Liver (tissue), 9 donors: ENCODE measurements around the gene TBC1D3B. TPM values are rescaled to one million over a fixed set of nuclear protein-coding genes. Genes with fewer than 3 reads are reported as not detected.
"Not testable (repeated sequence)": the region's sequence is repeated elsewhere in the genome, so short reads cannot be mapped to it uniquely, and the experiment has no call there.

Experiments used
- DNase-seq: peaks from one replicate; pipeline ENCODE4 v3.0.0-alpha.2; 2017; ENCODE audit warnings: low spot score
- H3K27ac ChIP-seq, 2 donors: one replicate each; pipeline ENCODE4 v1.7.0; 2013; ENCODE audit warnings: inconsistent platforms in 2 of 2, low read length in 2 of 2, control low read depth in 1 of 2, low read depth in 1 of 2, mild to moderate bottlenecking in 1 of 2
- H3K27me3 ChIP-seq, 4 donors: one replicate each; pipeline versions ENCODE4 v1.6.1 to v1.7.0; 2013; ENCODE audit warnings: low read length in 3 of 4, inconsistent platforms in 1 of 4, mild to moderate bottlenecking in 1 of 4, moderate library complexity in 1 of 4; ENCODE audit not compliant: control insufficient read depth in 4 of 4, insufficient read depth in 4 of 4
- H3K36me3 ChIP-seq, 4 donors: one replicate each; pipeline versions ENCODE4 v1.6.1 to v1.7.0; 2013; ENCODE audit warnings: low read length in 3 of 4, mild to moderate bottlenecking in 3 of 4, low read depth in 1 of 4, moderate library complexity in 1 of 4; ENCODE audit not compliant: control insufficient read depth in 4 of 4, insufficient read depth in 3 of 4
- H3K4me1 ChIP-seq, 4 donors: one replicate each; pipeline versions ENCODE4 v1.6.1 to v1.7.0; 2013; ENCODE audit warnings: low read length in 3 of 4, mild to moderate bottlenecking in 3 of 4, moderate library complexity in 1 of 4; ENCODE audit not compliant: control insufficient read depth in 4 of 4, insufficient read depth in 4 of 4
- H3K4me3 ChIP-seq, 3 donors: one replicate each; pipeline versions ENCODE4 v1.6.1 to v1.7.0; 2013; ENCODE audit warnings: low read length in 3 of 3, control low read depth in 1 of 3, low read depth in 1 of 3, mild to moderate bottlenecking in 1 of 3
- H3K9ac ChIP-seq, 2 donors: one replicate each; pipeline ENCODE4 v1.7.0; 2013; ENCODE audit warnings: low read length in 2 of 2, mild to moderate bottlenecking in 2 of 2, moderate library complexity in 2 of 2, control low read depth in 1 of 2, low read depth in 1 of 2
- H3K9me3 ChIP-seq, 4 donors: one replicate each; pipeline versions ENCODE4 v1.6.1 to v1.7.0; 2013; ENCODE audit warnings: low read length in 3 of 4; ENCODE audit not compliant: control insufficient read depth in 4 of 4
- ATF3 ChIP-seq: IDR thresholded peaks from 2 replicates; pipeline ENCODE4 v1.6.1; 2016; ENCODE audit warnings: antibody characterized with exemption
- CTCF ChIP-seq: fragments of 150-350 bp; IDR thresholded peaks from 2 replicates; pipeline ENCODE4 v1.5.1; 2017; ENCODE audit warnings: improper control_type of control experiment, low read depth, low read length; ENCODE audit not compliant: missing input control
- EGR1 ChIP-seq, 2 donors: IDR thresholded peaks; 2 replicates each; pipeline ENCODE4 v1.6.1; 2016 to 2018; ENCODE audit warnings: antibody characterized with exemption in 2 of 2, low read depth in 2 of 2
- FOXA1 ChIP-seq: IDR thresholded peaks from 2 replicates; pipeline ENCODE4 v1.6.1; 2016; ENCODE audit warnings: antibody characterized with exemption
- FOXA2 ChIP-seq: IDR thresholded peaks from 2 replicates; pipeline ENCODE4 v1.6.1; 2016; ENCODE audit warnings: antibody characterized with exemption
- GABPA ChIP-seq, 2 donors: IDR thresholded peaks in 1 of 2; conservative IDR thresholded peaks in 1 of 2; 2 replicates each; pipeline ENCODE4 v1.6.1; 2016; ENCODE audit warnings: antibody characterized with exemption in 2 of 2, mild to moderate bottlenecking in 1 of 2, moderate library complexity in 1 of 2
- HNF4A ChIP-seq, 2 donors: conservative IDR thresholded peaks; 2 replicates each; pipeline ENCODE4 v1.6.1; 2016; ENCODE audit warnings: antibody characterized with exemption in 2 of 2, mild to moderate bottlenecking in 2 of 2
- HNF4G ChIP-seq: IDR thresholded peaks from 2 replicates; pipeline ENCODE4 v1.6.1; 2016; ENCODE audit warnings: antibody characterized with exemption
- JUND ChIP-seq, 2 donors: IDR thresholded peaks; 2 replicates each; pipeline ENCODE4 v1.6.1; 2016; ENCODE audit warnings: antibody characterized with exemption in 2 of 2
- MAX ChIP-seq: IDR thresholded peaks from 2 replicates; pipeline ENCODE4 v1.6.1; 2016; ENCODE audit warnings: antibody characterized with exemption
- NR2F2 ChIP-seq: IDR thresholded peaks from 2 replicates; pipeline ENCODE4 v1.6.1; 2016; ENCODE audit warnings: antibody characterized with exemption
- RAD21 ChIP-seq, 2 donors: IDR thresholded peaks; 2 replicates each; pipeline ENCODE4 v1.6.1; 2016; ENCODE audit warnings: antibody characterized with exemption in 2 of 2, mild to moderate bottlenecking in 2 of 2
- REST ChIP-seq: IDR thresholded peaks from 2 replicates; pipeline ENCODE4 v1.6.1; 2016; ENCODE audit warnings: antibody characterized with exemption, mild to moderate bottlenecking
- RXRA ChIP-seq, 2 donors: IDR thresholded peaks; 2 replicates each; pipeline ENCODE4 v1.6.1; 2017 to 2018; ENCODE audit warnings: antibody characterized with exemption in 2 of 2, mild to moderate bottlenecking in 1 of 2
- SP1 ChIP-seq: IDR thresholded peaks from 2 replicates; pipeline ENCODE4 v1.6.1; 2018; ENCODE audit warnings: antibody characterized with exemption, mild to moderate bottlenecking
- TAF1 ChIP-seq: conservative IDR thresholded peaks from 2 replicates; pipeline ENCODE4 v1.6.1; 2016; ENCODE audit warnings: antibody characterized with exemption, mild to moderate bottlenecking
- YY1 ChIP-seq: IDR thresholded peaks from 2 replicates; pipeline ENCODE4 v1.6.1; 2016; ENCODE audit warnings: antibody characterized with exemption, mild to moderate bottlenecking
- ZBTB33 ChIP-seq: IDR thresholded peaks from 2 replicates; pipeline ENCODE4 v1.6.1; 2016; ENCODE audit warnings: antibody characterized with exemption
- WGBS: extraction: QIAGEN DNeasy Blood & Tissue Kit; methylation state at CpG from one replicate; pipeline ENCODE4 v1.1.7; 2013; 5-methylcytosine and 5-hydroxymethylcytosine counted together
- polyA plus RNA-seq, 2 donors: library from polyadenylated mRNA; stranded (reverse) in 1 of 2; unstranded in 1 of 2; fragments of 200-250 nt in 1 of 2; fragments of >200 nt in 1 of 2; fragmentation: Nextera tagmentation in 1 of 2; extraction: Ambion mirVana in 1 of 2; gene quantifications; one replicate each; pipeline versions ENCODE4 v1.2.1 to v1.2.3, GENCODE V29; 2013 to 2015
- total RNA-seq, 2 donors: library from RNA; depleted of rRNA; stranded (reverse); fragments of >200 nt; gene quantifications; one replicate each; pipeline ENCODE4 v1.2.3, GENCODE V29; 2014
- donor health status: healthy.
- donor health status: healthy.
- donor health status: healthy.
- donor health status: healthy.
- donor health status: healthy.

Gene TBC1D3B
- total and polyA plus RNA-seq, 4 donors: 0.42 to 1.8 (median 0.61) TPM

- peak overlapping the region in 1 of 2 donors; percentile 6 for H3K9ac ChIP-seq
- H3K36me3 ChIP-seq: no peaks in the 10 kb centered on the region
- H3K27me3 ChIP-seq: no peaks in the 10 kb centered on the region
- no peak for DNase-seq
- no peaks in the 10 kb centered on the region for H3K9me3 ChIP-seq
- no peak overlapping the region for H3K4me3 ChIP-seq
- H3K27ac ChIP-seq: peak overlapping the region in 1 of 2 donors; percentile 2
- H3K4me1 ChIP-seq: peaks cover 15 to 35% (median 28%) of the 10 kb centered on the region in 4 donors
- 82% methylated on average over 3 of the region's 3 CpGs for WGBS
- TF ChIP-seq FOXA1 (no peak), GABPA (IDR thresholded peaks at IDR 0.05 in 1 of 2, conservative IDR thresholded peaks at IDR 0.05 in 1 of 2) (no peak), MAX (no peak)
Measured at GRCh38 chr17:36196131-36196486, 19.7 kb upstream of the TBC1D3B start.

GRCh38 chr17:36195434-36196130 is 19.1 kb upstream of the TBC1D3B start:
- Histone ChIP-seq H3K4me3 (no peak overlapping the region), H3K4me1 (peaks cover 15 to 35% (median 28%) of the 10 kb centered on the region in 4 donors), H3K9ac (peak overlapping the region in 1 of 2 donors; percentile 6), H3K27ac (peak overlapping the region in 1 of 2 donors; percentile 42), H3K9me3 (no peaks in the 10 kb centered on the region), H3K27me3 (no peaks in the 10 kb centered on the region), H3K36me3 (no peaks in the 10 kb centered on the region)
- no peak for TF ChIP-seq TAF1
- no peak for TF ChIP-seq HNF4A (conservative IDR thresholded peaks at IDR 0.05)
- no peak for TF ChIP-seq SP1
- TF ChIP-seq MAX: no peak
- TF ChIP-seq GABPA (IDR thresholded peaks at IDR 0.05 in 1 of 2, conservative IDR thresholded peaks at IDR 0.05 in 1 of 2): no peak
- no peak for TF ChIP-seq HNF4G
- TF ChIP-seq FOXA2: no peak
- no peak for TF ChIP-seq EGR1 (IDR thresholded peaks at IDR 0.05; ENCODE audit: low read depth in 2 of 2)
- no peak for TF ChIP-seq YY1
- TF ChIP-seq CTCF: no peak
- TF ChIP-seq NR2F2: no peak
- no peak for TF ChIP-seq ZBTB33
- TF ChIP-seq RAD21 (IDR thresholded peaks at IDR 0.05): no peak
- no peak for TF ChIP-seq RXRA (IDR thresholded peaks at IDR 0.05)
- no peak for TF ChIP-seq REST
- TF ChIP-seq JUND (IDR thresholded peaks at IDR 0.05): no peak
- TF ChIP-seq ATF3: no peak
- DNase-seq: no peak
- 86% methylated on average over 10 of the region's 10 CpGs for WGBS

GRCh38 chr17:36194832-36195433 is 18.5 kb upstream of the TBC1D3B start:
- H3K4me1 ChIP-seq: peaks cover 15 to 35% (median 28%) of the 10 kb centered on the region in 4 donors
- not testable (repeated sequence) for DNase-seq, H3K36me3 ChIP-seq, H3K4me3 ChIP-seq, H3K9me3 ChIP-seq, H3K9ac ChIP-seq, H3K27me3 ChIP-seq, H3K27ac ChIP-seq
- 94% methylated on average over 10 of the region's 10 CpGs for WGBS
